NCI-H345 (cell line): ENCODE results near the gene DENND4B.

Experiments
- DNase-seq: peaks from one replicate; lab custom pipeline; 2025; lab: John Stamatoyannopoulos, UW

DENND4B gene

GRCh38 chr1:153945795-153946621, 510 bp downstream of the DENND4B start:
- peak; percentile 64 for DNase-seq

GRCh38 chr1:153945131-153945794, 1.3 kb downstream of the DENND4B start:
- peak; percentile 59 for DNase-seq

DNA sequence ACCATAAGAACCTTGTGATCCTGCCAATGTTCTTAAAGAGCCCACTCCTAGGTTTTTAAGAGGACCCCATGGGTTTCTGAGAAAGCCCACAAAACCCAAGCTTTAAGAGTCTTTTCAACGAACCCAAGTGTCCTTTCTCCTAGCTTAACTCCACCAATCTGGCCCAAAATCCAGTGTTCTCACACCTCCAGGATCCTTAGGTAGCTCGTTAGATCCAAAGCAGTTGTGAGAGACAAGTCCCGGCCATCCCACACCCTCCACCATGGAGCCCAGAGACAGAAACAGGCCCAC, 1.7 kb downstream of the DENND4B start:
- DNase-seq, result no peak

DNA sequence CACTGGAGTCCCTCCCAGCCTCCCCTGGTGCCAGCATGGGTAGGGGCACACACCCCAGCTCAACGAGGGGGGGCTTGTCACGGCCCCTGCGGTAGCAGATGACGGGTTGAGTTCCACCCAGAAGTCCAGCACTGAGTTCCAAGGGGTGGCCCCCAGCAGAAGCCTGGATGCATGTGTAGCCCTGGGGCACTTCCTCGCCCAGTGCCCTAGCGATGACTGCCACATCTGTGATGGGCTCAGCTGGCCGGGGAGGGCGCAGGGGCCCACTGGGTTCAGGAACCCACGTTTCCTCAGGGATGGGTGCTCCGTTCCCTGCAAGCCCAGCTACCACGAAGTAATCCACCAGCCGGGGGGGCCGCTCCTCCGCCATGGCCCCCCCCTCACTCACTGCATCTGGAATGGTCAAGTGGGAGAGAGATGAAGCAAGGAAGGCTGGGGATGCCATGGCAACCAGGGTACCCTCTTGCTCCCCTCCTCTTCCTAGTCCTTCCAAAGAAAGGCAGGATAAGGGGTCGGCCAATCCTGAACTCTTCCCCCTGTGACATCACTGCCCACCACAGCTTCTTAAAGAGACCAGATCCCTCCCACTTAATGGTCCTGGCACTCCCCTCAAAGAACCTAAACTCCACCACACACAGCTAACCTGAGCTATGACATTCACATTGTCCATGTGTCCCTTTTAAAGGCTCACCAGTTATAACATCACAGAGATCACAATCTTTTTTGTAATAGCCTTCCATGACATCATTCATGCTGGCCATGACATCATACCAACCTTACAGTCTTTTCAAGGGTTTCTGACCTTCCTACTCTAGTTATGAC, 2.3 kb downstream of the DENND4B start:
- no peak for DNase-seq

GRCh38 chr1:153942766-153943549, 3.6 kb downstream of the DENND4B start:
- DNase-seq, result no peak

DNA sequence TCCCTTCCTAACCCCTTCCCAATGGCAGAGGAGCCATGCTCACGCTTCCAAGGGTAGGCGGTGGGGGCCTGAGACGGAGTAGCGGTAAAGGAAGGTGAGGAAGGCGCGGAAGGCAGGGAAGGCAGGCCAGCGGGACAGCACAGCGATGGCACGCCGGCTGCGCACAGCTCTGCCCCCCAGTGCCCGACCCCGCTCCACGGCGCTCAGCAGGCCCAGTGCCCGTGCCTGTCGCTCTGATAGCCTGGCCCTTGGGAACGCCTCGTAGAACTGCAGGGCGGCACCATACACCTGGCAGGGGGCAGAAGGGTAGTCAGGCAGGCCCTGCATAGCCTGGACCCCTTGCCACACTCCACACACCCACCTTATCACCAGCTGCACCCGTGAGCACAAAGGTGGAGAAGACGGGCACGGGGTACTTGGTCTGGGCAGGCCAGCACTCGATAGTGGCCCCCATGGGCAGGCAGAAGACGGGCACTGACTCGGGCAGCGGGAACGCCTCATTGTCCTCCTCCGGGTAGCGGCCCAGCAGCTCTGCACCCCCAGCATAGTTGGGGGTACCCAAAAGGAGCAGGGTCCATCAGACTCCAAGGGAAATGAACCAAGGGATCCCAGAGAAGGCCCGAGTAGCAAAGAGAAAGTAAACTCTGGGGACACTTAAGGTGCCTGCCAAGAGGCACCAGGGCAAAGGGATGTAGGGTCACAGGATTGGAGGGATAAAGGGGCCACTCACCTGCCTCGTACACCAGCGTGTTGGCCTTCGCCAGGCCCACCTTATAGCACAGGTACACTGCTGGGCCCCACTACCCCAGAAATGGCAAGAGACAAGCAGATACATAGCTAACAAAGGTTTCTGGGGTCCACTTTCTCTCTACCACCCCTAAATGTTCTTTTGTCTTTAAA, 4.4 kb downstream of the DENND4B start:
- DNase-seq, result no peak

GRCh38 chr1:153940756-153941155, 5.8 kb downstream of the DENND4B start:
- DNase-seq, result no peak

DNA sequence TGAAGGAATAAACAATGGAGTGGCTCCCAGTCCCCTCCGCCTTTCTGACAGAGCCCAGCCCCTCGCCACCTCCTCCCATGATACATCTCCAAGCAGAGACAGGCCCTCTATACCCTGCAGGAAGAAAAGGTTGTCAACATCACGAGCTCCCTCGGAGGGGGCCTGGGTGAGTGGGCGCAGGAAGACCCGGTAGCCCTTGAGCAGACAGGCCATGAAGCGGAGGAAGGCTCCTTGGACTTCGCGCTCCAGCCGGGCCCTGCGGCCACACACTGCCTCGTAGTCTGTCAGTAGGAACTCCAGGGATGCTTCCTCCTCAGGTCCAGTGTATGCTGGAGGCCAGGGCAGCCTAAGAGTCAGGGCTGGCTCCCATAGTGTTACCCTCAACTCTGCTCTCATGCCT, 7.0 kb downstream of the DENND4B start:
- no peak for DNase-seq

- DNase-seq, result no peak
These were observed 7.5 kb downstream of the DENND4B start for GRCh38 chr1:153938996-153939395.

- DNase-seq, result no peak
These were observed 9.2 kb downstream of the DENND4B start for GRCh38 chr1:153937331-153937730.

- DNase-seq, result no peak
These were observed 10.3 kb downstream of the DENND4B start for GRCh38 chr1:153936011-153936802.

DNA sequence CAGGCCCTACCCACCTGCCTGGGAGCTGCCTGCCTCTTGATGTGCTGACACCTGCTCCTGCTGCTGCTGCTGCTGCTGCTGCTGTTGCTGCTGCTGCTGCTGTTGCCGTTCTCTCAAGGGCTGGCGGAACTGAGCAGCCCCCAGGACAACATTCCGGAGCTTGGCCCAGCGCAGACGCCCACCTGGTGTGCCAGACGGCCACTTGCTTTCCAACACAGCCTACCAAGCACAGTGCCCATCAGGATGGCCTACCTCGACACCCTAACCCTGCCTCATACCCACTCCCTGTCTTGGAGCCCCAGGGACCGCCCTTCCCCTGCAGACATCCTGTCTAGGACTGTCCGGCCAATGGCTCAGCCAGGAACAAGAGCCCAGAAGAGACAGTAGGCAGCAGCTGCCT, 11.8 kb downstream of the DENND4B start:
- no peak for DNase-seq

DNA sequence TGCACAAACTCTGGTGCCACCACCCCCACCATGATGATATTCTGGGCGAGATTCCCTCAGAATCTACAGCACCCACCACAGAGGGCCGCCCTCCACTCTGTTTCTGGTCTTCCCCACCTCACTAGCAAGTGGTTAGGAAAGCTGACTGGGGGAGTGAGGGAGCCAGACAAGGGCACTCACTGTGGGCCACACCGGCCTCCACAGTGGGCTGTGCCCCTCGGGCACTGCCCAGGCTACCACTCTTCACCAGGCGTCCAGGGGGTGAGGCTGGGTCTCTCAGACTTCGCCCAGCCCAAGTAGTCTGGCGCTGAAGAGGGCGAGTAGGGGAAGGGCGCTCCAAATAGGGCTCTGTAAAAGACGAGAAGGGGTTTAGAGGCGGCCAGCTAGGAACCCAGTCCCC, 12.6 kb downstream of the DENND4B start:
- DNase-seq, result no peak

DNA sequence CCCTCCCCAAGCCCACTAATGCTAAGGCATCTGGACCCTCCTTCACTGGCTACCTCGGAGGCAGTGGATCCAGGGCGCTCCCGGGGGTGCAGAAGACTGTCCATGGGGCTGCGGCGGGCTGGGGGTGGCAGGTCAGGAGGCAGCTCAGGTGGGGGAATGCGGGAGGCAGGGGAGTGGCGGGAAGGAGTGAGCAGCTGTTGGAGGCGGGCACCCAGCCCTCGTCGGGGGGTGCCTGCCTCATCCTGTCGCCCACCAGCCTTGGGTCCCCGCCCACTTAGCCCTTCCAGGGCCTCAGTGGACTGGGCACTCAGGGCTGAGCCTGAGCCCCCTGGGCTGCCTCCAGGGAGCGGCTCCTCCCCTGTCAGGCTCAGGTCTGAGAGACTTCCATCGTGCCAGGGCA, 13.1 kb downstream of the DENND4B start:
- no peak for DNase-seq

GRCh38 chr1:153932156-153933131, 14.1 kb downstream of the DENND4B start:
- no peak for DNase-seq

GRCh38 chr1:153929981-153930948, 16.3 kb downstream of the DENND4B start:
- DNase-seq, result no peak

DNA sequence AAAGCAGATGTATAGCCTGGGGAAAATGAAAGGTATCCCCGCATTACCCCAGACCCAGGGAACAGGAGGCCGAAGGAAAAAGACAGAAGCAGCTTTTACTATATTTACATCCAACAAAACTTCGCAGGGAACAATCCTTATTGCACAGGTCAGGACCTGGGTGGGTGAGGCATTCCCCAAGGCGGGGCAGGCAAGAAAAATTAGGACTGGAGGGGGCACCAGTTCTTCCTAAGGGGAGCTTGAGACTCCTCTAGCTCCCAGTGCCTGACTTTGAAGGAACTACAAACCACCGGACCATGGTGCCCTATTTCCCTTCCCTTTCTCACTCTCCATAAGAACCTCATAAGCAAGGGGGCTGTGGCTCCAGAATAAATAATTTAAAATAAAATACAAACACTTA, 17.1 kb downstream of the DENND4B start:
- DNase-seq, result no peak
